ENCODE results near the gene MICU1. TPM values are rescaled to one million over a fixed set of nuclear protein-coding genes. Genes with fewer than 3 reads are reported as not detected.
A peak's percentile ranks its signal among the peaks of the same experiment; 100 is the strongest.

The MICU1 gene
- polyA plus RNA-seq, 1 donor, result 79.2 TPM

GRCh38 chr10:72638586-72639440 lies 12.9 kb upstream of the MICU1 start:
- no peak for DNase-seq

GRCh38 chr10:72637398-72637857 lies 11.5 kb upstream of the MICU1 start:
- DNase-seq, result no peak

GRCh38 chr10:72630144-72630543 lies 4.3 kb upstream of the MICU1 start:
- DNase-seq, result no peak

GRCh38 chr10:72626444-72626754 lies 520 bp upstream of the MICU1 start:
- DNase-seq, result no peak

- no peak for DNase-seq
Observed at GRCh38 chr10:72625276-72625607, 637 bp downstream of the MICU1 start.

- no peak for DNase-seq
Observed at GRCh38 chr10:72622271-72622670, 3.6 kb downstream of the MICU1 start.

- DNase-seq, result no peak
Observed at GRCh38 chr10:72616716-72617115, 9.2 kb downstream of the MICU1 start.

GRCh38 chr10:72615970-72616369 lies 9.9 kb downstream of the MICU1 start:
- DNase-seq, result no peak

- DNase-seq, result peak; percentile 53
Observed at GRCh38 chr10:72612203-72612826, 13.6 kb downstream of the MICU1 start.

- DNase-seq, result peak; percentile 12
Observed at GRCh38 chr10:72611783-72612182, 14.1 kb downstream of the MICU1 start.

GRCh38 chr10:72610466-72610865 lies 15.4 kb downstream of the MICU1 start:
- peak; percentile 18 for DNase-seq

- no peak for DNase-seq
Observed at GRCh38 chr10:72605122-72605521, 20.8 kb downstream of the MICU1 start.

- DNase-seq, result no peak
Observed at GRCh38 chr10:72601144-72601543, 24.7 kb downstream of the MICU1 start.

GRCh38 chr10:72598769-72599701 lies 26.8 kb downstream of the MICU1 start:
- no peak for DNase-seq

GRCh38 chr10:72597897-72598296 lies 28.0 kb downstream of the MICU1 start:
- DNase-seq, result no peak

- DNase-seq, result no peak
Observed at GRCh38 chr10:72595436-72595835, 30.4 kb downstream of the MICU1 start.

- no peak for DNase-seq
Observed at GRCh38 chr10:72593963-72594362, 31.9 kb downstream of the MICU1 start.

- DNase-seq, result no peak
Observed at GRCh38 chr10:72588266-72588665, 37.6 kb downstream of the MICU1 start.

GRCh38 chr10:72587568-72587967 lies 38.3 kb downstream of the MICU1 start:
- DNase-seq, result no peak

- DNase-seq, result no peak
Observed at GRCh38 chr10:72574636-72575035, 51.2 kb downstream of the MICU1 start.

GRCh38 chr10:72573079-72573478 lies 52.8 kb downstream of the MICU1 start:
- no peak for DNase-seq

GRCh38 chr10:72567889-72568640 lies 57.8 kb downstream of the MICU1 start:
- no peak for DNase-seq

All from left kidney (tissue), 2 donors.